GM12891 (cell line): ENCODE data around the gene AFF3.

ENCODE experiments used
- DNase-seq: peaks from one replicate; pipeline ENCODE4 v3.0.0; 2011; ENCODE audit warnings: low spot score; ENCODE audit not compliant: insufficient read length
- FAIRE-seq: peaks from 2 replicates; lab custom pipeline; 2011; peaks lifted over from hg19 to GRCh38; lab: Jason Lieb, UNC
- PAX5 ChIP-seq: IDR thresholded peaks from 2 replicates; pipeline ENCODE4 v1.6.1; 2011; ENCODE audit warnings: low read length, moderate library complexity, mild to moderate bottlenecking; ENCODE audit not compliant: insufficient read depth, severe bottlenecking
- POLR2A ChIP-seq: IDR thresholded peaks from 2 replicates; pipeline ENCODE4 v1.6.1; 2011; ENCODE audit warnings: low read depth, low read length, control low read depth
- POLR2AphosphoS5 ChIP-seq: IDR thresholded peaks from 2 replicates; pipeline ENCODE4 v1.6.1; 2011; ENCODE audit warnings: low read depth, low read length, control low read depth
- POU2F2 ChIP-seq: IDR thresholded peaks from 2 replicates; pipeline ENCODE4 v1.6.1; 2011; ENCODE audit warnings: low read depth, mild to moderate bottlenecking, control low read depth, low read length, moderate library complexity
- SPI1 ChIP-seq: IDR thresholded peaks from 2 replicates; pipeline ENCODE4 v1.6.1; 2011; ENCODE audit warnings: low read depth, low read length, control low read depth
- TAF1 ChIP-seq: IDR thresholded peaks from 2 replicates; pipeline ENCODE4 v1.6.1; 2011; ENCODE audit warnings: low read depth, low read length, control low read depth

The AFF3 gene

DNA sequence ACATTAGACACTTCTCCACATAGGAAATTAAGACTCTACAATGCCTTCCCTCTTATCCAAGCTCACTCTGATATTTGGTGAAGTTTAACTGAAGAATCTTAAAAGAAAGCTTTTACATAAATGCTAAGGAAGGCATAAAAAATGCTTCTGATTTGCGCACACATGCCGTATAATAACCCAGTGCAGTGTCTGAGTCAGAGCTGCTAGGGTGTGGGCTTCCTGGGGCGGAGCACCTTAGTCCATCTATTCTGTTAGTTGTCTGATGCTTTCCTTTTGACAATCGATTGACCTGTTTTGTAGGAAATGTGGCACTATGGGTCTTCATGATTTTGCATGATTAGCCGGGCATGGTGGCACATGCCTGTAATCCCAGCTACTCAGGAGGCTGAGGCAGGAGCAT, 231.5 kb downstream of the AFF3 start:
- no peak for TF ChIP-seq POLR2AphosphoS5
- no peak for TF ChIP-seq PAX5
- no peak for TF ChIP-seq TAF1
- no peak for TF ChIP-seq SPI1
- TF ChIP-seq POU2F2 = no peak
- no peak for TF ChIP-seq POLR2A
- no peak for FAIRE-seq
- no peak for DNase-seq

DNA sequence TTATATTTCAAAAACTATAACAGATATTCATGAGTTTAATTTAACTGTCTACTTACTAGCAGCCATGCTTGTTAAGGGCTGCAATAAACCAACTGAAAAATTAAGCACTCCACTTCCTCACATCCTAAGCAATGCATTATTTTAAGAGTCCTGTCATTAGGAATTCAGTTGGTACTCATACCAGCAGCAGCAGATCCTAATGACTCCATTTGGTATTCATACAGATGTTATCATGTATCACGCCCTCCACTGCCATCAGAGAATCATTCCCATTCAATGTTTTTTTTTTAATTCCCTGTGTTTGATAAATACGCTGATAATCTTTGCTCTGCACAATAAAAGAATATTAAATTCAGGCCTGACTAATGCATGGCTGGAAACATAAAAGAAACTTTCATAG, 236.8 kb downstream of the AFF3 start:
- DNase-seq (no peak), FAIRE-seq (no peak)
- no peak for TF ChIP-seq POLR2A
- no peak for TF ChIP-seq POU2F2
- no peak for TF ChIP-seq SPI1
- TF ChIP-seq PAX5 = no peak

DNA sequence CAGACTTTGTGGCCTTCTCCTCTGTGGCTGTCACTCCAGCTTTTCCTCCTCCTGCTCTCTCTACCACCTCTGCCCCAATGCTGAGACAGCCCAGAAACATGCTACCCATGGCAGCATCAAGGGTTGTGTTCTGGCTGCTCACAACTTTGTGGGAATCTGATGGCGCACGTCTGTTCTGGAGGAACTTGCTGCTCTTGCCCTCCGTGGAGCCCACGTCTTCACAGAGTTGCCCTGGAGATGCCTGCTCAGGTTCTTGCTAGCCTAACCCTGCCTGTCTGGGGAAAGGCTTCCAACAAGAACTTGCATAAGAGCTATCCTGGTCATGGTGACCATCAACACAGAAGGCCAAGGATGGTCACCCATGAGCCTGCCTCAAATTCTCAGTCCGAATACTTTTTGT, 237.4 kb downstream of the AFF3 start:
- FAIRE-seq = no peak

DNA sequence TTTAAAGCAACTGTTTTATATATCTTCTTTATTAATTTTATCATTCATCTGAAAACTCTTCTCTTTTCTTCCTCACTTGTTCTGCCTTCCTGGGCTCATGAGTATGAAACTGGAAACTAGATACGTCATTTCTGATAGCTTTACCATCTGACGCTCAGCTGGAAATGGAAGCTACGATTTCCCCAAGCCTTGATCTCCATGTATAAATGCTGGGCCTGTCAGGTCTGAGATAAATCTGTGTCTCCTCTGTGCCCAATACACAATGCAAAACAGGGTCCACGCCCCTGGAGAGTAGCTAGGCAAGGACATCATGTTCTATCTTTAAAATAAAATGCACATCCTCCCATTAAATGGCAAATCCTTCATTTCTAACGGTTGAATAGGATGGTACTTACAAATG, 238.4 kb downstream of the AFF3 start:
- TF ChIP-seq POLR2AphosphoS5 (no peak), POU2F2 (no peak), POLR2A (no peak), TAF1 (no peak), SPI1 (no peak), PAX5 (no peak)
- FAIRE-seq = no peak
- no peak for DNase-seq

More for the DNA sequence above, 237.4 kb downstream of the AFF3 start:
- no peak for TF ChIP-seq POLR2AphosphoS5
- TF ChIP-seq SPI1 = no peak
- no peak for TF ChIP-seq PAX5
- DNase-seq = no peak

DNA sequence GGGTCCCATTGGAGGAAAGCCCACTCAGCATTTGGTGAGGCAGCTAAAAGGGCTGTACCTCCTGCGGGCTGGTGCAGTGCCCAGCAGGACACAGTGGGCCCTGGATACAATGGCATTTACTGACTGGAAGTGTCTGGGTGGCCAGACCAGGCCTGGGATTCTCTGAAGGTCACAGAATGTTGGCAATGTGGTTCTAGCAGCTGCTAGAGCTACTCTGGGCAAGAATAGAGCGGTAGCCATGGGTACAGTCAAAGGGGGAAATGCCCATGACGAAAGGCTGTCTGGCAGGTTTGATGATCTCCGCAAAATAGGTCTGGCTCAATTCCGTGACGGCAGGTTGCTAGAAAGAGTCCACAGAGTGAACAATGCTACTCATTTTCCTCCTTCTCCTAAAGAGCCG, 241.8 kb downstream of the AFF3 start:
- DNase-seq (no peak), FAIRE-seq (no peak)
- no peak for TF ChIP-seq POU2F2
- TF ChIP-seq POLR2A = no peak
- no peak for TF ChIP-seq PAX5
- TF ChIP-seq TAF1 = no peak
- TF ChIP-seq SPI1 = no peak
- no peak for TF ChIP-seq POLR2AphosphoS5

DNA sequence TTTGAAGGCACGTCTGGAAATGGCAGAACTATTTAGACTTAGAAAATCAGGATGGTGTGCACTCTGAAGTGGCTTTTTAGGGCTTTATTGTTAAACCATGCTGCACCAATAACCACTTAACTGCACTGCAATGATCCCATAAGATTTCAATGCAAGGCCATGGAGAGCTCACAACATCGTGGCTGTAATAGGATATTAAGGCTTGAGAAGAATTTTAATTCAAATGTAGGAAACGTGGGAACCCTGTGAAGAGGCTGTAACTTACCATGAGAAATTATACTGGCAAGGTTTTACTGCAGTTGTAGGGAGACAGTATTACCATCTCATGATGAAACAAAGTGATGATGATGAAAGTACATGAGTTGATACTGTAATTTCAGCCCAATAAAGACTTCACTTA, 242.5 kb downstream of the AFF3 start:
- FAIRE-seq = no peak
- TF ChIP-seq TAF1 = no peak
- no peak for TF ChIP-seq POLR2AphosphoS5
- no peak for TF ChIP-seq POLR2A
- TF ChIP-seq SPI1 = no peak
- TF ChIP-seq POU2F2 = no peak
- TF ChIP-seq PAX5 = no peak
- no peak for DNase-seq

DNA sequence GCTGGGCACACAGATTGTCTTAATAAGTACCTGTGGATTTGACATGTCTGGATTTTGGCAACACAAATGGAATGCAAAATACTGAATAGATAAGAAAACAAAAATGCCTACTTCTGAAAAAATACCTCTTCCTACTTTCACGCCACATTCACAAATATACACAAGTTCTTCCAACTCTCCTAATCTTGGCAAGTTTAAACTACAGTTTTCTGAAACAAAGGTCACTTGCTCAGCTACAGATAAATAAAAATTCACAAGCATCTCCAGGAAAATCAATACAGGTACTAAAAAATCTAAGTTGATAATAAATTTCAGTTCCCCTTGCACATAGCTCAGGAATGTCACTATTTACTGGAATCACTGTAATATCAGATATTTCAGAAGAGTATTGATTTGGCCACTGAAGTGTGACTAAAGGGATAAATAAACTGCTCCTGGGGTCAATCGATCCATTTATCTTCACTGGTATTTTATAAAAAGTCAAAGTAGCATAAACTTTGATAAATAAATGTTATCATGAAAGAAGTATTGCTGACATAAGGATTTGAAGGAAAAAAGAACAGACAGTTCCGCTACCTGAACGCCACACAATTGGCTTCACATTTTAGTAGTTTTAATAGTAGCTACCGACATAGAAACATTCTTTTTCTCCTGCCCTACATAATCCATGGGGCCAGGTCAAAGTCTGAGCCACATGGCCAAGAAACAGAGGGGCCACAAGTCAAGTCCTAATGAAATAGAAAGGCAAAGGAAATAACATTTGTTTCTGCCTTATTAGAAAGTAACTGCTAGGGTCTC, 243.1 kb downstream of the AFF3 start:
- TF ChIP-seq PAX5 (no peak), POU2F2 (no peak), SPI1 (no peak), TAF1 (no peak), POLR2AphosphoS5 (no peak), POLR2A (no peak)
- no peak for FAIRE-seq

DNA sequence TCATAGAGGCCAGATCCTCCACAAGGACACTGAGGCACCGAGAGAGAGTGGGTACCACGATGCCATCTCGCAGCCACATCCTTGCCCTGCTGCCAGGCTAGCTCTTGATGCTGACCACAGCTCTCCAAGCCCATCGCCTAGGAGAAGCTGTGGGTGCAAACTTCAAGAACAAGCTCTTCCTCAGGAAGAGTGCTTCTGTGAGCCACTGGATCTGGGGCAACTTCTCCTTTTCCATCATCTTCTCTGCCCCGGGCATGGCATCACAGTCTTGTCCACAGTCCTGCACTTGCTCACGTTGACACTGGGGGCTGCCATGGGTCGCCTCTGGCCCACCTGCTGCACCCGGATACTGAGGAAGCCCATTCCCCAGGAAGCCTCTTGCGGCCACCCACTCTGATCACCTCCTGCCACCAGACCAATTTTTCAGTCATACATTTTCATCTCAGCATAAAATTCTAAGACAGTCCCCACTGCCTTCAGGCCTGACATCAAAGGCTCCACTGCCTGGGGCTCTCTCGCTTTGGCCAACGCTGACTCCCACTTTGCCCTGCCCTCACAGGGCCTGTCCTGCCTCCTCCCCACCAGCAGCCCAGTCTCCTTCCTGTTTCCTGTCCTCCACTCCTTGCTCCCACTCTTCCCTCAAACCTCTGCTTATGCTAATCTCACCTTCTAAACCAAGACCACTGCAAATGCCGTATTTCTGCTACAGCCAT, 243.9 kb downstream of the AFF3 start:
- TF ChIP-seq SPI1 = no peak
- TF ChIP-seq TAF1 = no peak
- no peak for TF ChIP-seq POLR2A
- no peak for TF ChIP-seq POLR2AphosphoS5
- TF ChIP-seq POU2F2 = no peak
- no peak for TF ChIP-seq PAX5
- FAIRE-seq = no peak
- no peak for DNase-seq

More for the DNA sequence above, 243.1 kb downstream of the AFF3 start:
- no peak for DNase-seq

DNA sequence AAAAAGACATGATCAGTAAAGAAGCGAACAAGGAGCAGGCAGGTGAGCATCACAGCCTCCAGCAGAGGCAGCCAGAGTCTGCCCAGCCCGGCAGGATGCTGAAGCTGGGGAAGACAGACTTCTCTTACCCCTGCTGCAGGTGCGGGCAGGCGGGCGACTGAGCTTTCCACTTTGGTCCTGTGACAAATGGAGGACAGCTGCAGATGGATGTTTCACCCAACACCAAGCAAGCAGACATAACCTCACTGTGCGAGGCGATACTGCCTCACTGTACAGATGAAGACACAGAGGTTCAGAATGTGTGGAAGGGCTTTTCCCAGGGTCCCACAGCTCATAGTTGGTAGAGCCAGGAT, 251.0 kb downstream of the AFF3 start:
- TF ChIP-seq PAX5 (no peak), POLR2AphosphoS5 (no peak), POU2F2 (no peak), TAF1 (no peak), POLR2A (no peak), SPI1 (no peak)
- DNase-seq = no peak
- FAIRE-seq = no peak
